Measurements from ENCODE around the gene SPATA20. TPM values are rescaled to one million over a fixed set of nuclear protein-coding genes. Genes with fewer than 3 reads are reported as not detected.
A peak's percentile ranks its signal among the peaks of the same experiment; 100 is the strongest.

Gene SPATA20
- total and polyA plus RNA-seq, 2 of the 13 experiments (the other 11 are each of a cell fraction or from before 2014, with no cell fraction given) = 36.1 to 64.8 TPM

DNA sequence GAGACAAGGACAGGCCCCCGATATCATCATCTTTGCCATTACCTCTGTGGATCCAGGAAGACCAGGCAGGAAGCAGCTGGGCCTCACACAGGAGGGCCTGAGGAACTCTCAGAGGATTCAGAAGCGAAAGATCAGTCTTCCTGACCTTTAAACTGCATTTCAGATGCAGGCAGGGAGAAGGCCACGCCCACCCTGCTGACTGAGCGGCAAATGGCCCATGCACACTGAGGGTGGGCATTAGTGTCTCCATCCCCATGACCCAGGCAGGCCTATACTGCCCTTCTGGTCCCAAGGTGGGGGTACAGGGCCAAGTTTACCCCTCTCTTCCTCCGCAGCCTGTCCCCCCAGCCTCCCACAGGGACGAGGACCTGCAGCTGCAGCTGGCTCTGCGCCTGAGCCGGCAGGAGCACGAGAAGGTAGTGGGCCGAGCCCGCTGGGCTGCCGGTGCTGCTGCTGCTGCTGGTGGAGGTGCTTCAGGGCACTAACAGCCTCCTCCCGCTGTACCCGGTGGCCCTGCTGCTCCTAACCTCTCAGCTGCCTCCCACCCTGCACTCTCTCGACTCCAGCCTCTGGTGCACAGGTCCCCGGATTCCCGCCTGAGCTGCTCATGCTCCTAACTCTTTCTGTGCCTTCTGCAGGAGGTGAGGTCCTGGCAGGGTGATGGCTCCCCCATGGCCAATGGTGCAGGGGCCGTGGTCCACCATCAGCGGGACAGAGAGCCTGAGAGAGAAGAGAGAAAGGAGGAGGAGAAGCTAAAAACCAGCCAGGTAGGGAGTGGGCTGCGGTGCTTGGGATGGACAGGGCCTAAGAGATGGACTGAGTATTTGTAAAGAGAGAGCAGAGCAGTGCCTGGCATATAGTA lies 8.2 kb upstream of the SPATA20 start (continued):
- TF ChIP-seq TBL1XR1 (IDR thresholded peaks at IDR 0.05; ENCODE audit: borderline replicate concordance, low read length, partially characterized antibody) (no peak), SATB2 (CRISPR knock-in tag; IDR thresholded peaks at IDR 0.05) (no peak), ZNF605 (CRISPR knock-in tag; IDR thresholded peaks at IDR 0.05) (no peak), CHD2 (IDR thresholded peaks at IDR 0.05; ENCODE audit: low read depth, low read length) (no peak), FLYWCH1 (CRISPR knock-in tag; IDR thresholded peaks at IDR 0.05) (no peak), ZNF713 (CRISPR knock-in tag; IDR thresholded peaks at IDR 0.05) (no peak), DMAP1 (CRISPR knock-in tag; IDR thresholded peaks at IDR 0.05) (peak; percentile 35; the same call in 1 of the 2 replicates), NAIF1 (CRISPR knock-in tag; IDR thresholded peaks at IDR 0.05; ENCODE audit: borderline replicate concordance) (no peak), TEAD2 (CRISPR knock-in tag; IDR thresholded peaks at IDR 0.05) (no peak), RORA (CRISPR knock-in tag; IDR thresholded peaks at IDR 0.05) (no peak), GATAD1 (CRISPR knock-in tag; IDR thresholded peaks at IDR 0.05) (no peak), ZNF17 (CRISPR knock-in tag; IDR thresholded peaks at IDR 0.05) (no peak), TBX2 (CRISPR knock-in tag; IDR thresholded peaks at IDR 0.05; ENCODE audit: borderline replicate concordance) (peak; percentile 37; the same call in 1 of the 2 replicates), RXRA (CRISPR knock-in tag; IDR thresholded peaks at IDR 0.05) (peak; percentile 62), BORCS8-MEF2B (CRISPR knock-in tag; IDR thresholded peaks at IDR 0.05) (no peak), ATF1 (CRISPR knock-in tag; IDR thresholded peaks at IDR 0.05) (no peak), GATA4 (IDR thresholded peaks at IDR 0.05; ENCODE audit: borderline replicate concordance, low read depth) (no peak), TBX3 (IDR thresholded peaks at IDR 0.05; ENCODE audit: borderline replicate concordance) (no peak)
- TF ChIP-seq, protein P1, sequence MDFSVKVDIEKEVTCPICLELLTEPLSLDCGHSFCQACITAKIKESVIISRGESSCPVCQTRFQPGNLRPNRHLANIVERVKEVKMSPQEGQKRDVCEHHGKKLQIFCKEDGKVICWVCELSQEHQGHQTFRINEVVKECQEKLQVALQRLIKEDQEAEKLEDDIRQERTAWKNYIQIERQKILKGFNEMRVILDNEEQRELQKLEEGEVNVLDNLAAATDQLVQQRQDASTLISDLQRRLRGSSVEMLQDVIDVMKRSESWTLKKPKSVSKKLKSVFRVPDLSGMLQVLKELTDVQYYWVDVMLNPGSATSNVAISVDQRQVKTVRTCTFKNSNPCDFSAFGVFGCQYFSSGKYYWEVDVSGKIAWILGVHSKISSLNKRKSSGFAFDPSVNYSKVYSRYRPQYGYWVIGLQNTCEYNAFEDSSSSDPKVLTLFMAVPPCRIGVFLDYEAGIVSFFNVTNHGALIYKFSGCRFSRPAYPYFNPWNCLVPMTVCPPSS (IDR thresholded peaks at IDR 0.05) = no peak
- TF ChIP-seq, protein P2, sequence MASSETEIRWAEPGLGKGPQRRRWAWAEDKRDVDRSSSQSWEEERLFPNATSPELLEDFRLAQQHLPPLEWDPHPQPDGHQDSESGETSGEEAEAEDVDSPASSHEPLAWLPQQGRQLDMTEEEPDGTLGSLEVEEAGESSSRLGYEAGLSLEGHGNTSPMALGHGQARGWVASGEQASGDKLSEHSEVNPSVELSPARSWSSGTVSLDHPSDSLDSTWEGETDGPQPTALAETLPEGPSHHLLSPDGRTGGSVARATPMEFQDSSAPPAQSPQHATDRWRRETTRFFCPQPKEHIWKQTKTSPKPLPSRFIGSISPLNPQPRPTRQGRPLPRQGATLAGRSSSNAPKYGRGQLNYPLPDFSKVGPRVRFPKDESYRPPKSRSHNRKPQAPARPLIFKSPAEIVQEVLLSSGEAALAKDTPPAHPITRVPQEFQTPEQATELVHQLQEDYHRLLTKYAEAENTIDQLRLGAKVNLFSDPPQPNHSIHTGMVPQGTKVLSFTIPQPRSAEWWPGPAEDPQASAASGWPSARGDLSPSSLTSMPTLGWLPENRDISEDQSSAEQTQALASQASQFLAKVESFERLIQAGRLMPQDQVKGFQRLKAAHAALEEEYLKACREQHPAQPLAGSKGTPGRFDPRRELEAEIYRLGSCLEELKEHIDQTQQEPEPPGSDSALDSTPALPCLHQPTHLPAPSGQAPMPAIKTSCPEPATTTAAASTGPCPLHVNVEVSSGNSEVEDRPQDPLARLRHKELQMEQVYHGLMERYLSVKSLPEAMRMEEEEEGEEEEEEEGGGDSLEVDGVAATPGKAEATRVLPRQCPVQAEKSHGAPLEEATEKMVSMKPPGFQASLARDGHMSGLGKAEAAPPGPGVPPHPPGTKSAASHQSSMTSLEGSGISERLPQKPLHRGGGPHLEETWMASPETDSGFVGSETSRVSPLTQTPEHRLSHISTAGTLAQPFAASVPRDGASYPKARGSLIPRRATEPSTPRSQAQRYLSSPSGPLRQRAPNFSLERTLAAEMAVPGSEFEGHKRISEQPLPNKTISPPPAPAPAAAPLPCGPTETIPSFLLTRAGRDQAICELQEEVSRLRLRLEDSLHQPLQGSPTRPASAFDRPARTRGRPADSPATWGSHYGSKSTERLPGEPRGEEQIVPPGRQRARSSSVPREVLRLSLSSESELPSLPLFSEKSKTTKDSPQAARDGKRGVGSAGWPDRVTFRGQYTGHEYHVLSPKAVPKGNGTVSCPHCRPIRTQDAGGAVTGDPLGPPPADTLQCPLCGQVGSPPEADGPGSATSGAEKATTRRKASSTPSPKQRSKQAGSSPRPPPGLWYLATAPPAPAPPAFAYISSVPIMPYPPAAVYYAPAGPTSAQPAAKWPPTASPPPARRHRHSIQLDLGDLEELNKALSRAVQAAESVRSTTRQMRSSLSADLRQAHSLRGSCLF (CRISPR knock-in tag; IDR thresholded peaks at IDR 0.05; ENCODE audit: borderline replicate concordance) = no peak
- TF ChIP-seq, protein P3, sequence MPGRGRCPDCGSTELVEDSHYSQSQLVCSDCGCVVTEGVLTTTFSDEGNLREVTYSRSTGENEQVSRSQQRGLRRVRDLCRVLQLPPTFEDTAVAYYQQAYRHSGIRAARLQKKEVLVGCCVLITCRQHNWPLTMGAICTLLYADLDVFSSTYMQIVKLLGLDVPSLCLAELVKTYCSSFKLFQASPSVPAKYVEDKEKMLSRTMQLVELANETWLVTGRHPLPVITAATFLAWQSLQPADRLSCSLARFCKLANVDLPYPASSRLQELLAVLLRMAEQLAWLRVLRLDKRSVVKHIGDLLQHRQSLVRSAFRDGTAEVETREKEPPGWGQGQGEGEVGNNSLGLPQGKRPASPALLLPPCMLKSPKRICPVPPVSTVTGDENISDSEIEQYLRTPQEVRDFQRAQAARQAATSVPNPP (CRISPR knock-in tag; IDR thresholded peaks at IDR 0.05) = no peak
- TF ChIP-seq, protein P4, sequence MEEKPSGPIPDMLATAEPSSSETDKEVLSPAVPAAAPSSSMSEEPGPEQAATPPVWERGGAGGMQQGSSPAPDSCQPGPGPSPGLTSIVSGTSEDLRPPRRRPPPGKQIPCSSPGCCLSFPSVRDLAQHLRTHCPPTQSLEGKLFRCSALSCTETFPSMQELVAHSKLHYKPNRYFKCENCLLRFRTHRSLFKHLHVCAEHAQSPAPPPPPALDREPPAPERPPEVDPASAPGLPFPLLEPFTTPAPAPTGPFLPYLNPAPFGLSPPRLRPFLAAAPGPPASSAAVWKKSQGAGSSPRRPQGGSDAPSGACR (CRISPR knock-in tag; IDR thresholded peaks at IDR 0.05) = no peak

All from HepG2 (cell line).